Stomach (tissue), 4 donors: ENCODE measurements around the gene CCDC141.

Source experiments
- CTCF ChIP-seq, 7 experiments: fragments of 450-650 bp in 4 of 7; fragments of 200-600 bp in 3 of 7; sonication (generic) in 3 of 7; IDR thresholded peaks; one replicate each; pipeline ENCODE4 v1.5.1; 2016 to 2019; ENCODE audit warnings: antibody characterized with exemption in 7 of 7, control low read depth in 2 of 7, mild to moderate bottlenecking in 1 of 7
- EP300 ChIP-seq: sonication (generic); formaldehyde crosslinking; IDR thresholded peaks from one replicate; pipeline ENCODE4 v1.6.1; 2017; ENCODE audit warnings: antibody characterized with exemption
- POLR2AphosphoS5 ChIP-seq, 3 donors: sonication (generic); formaldehyde crosslinking; IDR thresholded peaks; one replicate each; pipeline ENCODE4 v1.6.1; 2016; ENCODE audit warnings: antibody characterized with exemption in 3 of 3

- no peak for TF ChIP-seq POLR2AphosphoS5 (IDR thresholded peaks at IDR 0.05)
- no peak for TF ChIP-seq CTCF (IDR thresholded peaks at IDR 0.05)
- TF ChIP-seq EP300, result no peak
Observed at GRCh38 chr2:178997067-178997466, 52.9 kb downstream of the CCDC141 start.
